Posterior vena cava (tissue), 2 donors: ENCODE data around the gene WDFY4. TPM values are rescaled to one million over a fixed set of nuclear protein-coding genes. Genes with fewer than 3 reads are reported as not detected.
"Not testable (repeated sequence)": the region's sequence is repeated elsewhere in the genome, so short reads cannot be mapped to it uniquely, and the experiment has no call there.

Experiments
- DNase-seq: peaks from one replicate; pipeline ENCODE4 v3.0.0-alpha.2; 2020; ENCODE audit warnings: low spot score
- intact Hi-C, 2 donors: fragments of 100-400 bp; cut with DNase I; formaldehyde crosslinking; loops; one replicate each; pipeline versions ENCODE4 v1.14.1 to v1.14.2; 2022 to 2023
- long read RNA-seq, 2 donors: library from polyadenylated mRNA; unstranded; transcript quantifications; one replicate each; pipeline ENCODE4 v2.0.0, GENCODE V29; 2020 to 2021
- total RNA-seq, 2 donors: library from RNA; stranded (reverse); fragmentation: NEBNext Ultra II Directional; extraction: Animal tissue kit (Norgen Biotek cat#: 25700); gene quantifications; one replicate each; pipeline ENCODE4 v1.2.1, GENCODE V29; 2021
- donor health status: DM: yes; HTN: yes; CAD: no.
- donor health status: DM: yes; HTN: yes; CAD: no.

WDFY4 gene, protein sequence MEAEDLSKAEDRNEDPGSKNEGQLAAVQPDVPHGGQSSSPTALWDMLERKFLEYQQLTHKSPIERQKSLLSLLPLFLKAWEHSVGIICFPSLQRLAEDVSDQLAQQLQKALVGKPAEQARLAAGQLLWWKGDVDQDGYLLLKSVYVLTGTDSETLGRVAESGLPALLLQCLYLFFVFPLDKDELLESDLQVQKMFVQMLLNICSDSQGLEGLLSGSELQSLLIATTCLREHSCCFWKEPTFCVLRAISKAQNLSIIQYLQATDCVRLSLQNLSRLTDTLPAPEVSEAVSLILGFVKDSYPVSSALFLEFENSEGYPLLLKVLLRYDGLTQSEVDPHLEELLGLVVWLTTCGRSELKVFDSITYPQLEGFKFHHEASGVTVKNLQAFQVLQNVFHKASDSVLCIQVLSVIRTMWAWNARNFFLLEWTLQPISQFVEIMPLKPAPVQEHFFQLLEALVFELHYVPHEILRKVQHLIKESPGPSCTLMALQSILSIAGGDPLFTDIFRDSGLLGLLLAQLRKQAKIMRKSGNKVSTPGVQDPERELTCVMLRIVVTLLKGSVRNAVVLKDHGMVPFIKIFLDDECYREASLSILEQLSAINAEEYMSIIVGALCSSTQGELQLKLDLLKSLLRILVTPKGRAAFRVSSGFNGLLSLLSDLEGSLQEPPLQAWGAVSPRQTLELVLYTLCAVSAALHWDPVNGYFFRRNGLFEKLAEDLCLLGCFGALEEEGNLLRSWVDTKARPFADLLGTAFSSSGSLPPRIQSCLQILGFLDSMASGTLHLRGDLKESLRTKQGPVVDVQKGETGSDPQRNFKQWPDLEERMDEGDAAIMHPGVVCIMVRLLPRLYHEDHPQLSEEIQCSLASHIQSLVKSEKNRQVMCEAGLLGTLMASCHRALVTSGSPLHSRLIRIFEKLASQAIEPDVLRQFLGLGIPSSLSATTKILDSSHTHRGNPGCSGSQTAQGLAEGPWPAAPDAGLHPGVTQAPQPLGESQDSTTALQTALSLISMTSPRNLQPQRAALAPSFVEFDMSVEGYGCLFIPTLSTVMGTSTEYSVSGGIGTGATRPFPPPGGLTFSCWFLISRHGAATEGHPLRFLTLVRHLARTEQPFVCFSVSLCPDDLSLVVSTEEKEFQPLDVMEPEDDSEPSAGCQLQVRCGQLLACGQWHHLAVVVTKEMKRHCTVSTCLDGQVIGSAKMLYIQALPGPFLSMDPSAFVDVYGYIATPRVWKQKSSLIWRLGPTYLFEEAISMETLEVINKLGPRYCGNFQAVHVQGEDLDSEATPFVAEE (N-terminal part only)
- 10 to 100 TPM in 1 of 2 donors, 1 to 10 TPM in 1; 6.8 to 13.2 TPM for total RNA-seq
- long read RNA-seq, donor 1, partial matches to known transcripts = 1 of 1 reads
- long read RNA-seq, donor 1, other reads (novel, unspliced or antisense) = 0 of 1 reads
- long read RNA-seq, donor 2, partial matches to known transcripts = 1 of 2 reads
- long read RNA-seq, donor 2, other reads (novel, unspliced or antisense) = 1 of 2 reads

DNA sequence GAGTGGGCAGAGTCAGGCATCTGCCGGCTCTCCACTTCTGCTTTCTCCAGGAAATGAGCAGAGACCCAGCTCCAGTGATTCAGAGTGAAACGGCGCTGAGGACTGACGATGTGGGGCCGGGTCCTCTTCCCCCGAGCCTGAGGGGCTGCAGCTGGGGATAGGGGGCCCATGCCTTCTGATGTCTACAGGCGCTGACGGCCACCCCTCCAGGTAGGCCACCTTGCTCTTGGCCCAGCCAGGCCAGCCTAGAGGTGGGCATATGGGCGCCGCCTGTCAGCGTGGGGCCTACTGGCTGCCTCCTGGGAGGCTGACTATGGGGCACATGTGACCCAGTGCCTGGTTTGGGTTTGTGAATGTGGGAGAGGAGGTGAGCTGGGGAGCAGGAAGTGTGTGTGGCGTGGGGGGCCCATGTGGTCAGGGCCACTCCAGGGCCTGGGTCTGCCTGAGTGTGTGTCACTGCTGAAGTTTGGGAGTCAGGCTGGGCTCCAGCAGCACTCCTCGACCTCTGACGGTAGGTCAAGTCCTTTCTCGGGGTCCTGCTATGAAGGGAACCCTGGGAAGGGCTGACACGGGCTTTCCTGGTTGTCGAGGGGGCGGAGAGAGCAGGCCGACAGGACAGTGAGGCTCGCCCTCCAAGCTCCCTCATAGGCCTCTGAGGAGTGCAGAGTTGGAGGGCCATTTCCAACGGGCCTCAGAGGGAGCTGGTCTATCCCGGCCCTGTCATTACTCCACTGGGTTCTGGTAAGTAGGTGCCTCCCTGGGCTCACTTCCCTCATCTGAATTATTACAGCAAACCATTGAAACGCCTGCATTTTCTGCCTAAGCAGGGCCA lies at the start of gene WDFY4:
Gene WDFY4 (plus strand): TSS at position 82 of the 832 bp plus-strand sequence. CDS start 24,860 bp downstream, outside the sequence.
- intact Hi-C loops = no loop called here
- no peak for DNase-seq

DNA sequence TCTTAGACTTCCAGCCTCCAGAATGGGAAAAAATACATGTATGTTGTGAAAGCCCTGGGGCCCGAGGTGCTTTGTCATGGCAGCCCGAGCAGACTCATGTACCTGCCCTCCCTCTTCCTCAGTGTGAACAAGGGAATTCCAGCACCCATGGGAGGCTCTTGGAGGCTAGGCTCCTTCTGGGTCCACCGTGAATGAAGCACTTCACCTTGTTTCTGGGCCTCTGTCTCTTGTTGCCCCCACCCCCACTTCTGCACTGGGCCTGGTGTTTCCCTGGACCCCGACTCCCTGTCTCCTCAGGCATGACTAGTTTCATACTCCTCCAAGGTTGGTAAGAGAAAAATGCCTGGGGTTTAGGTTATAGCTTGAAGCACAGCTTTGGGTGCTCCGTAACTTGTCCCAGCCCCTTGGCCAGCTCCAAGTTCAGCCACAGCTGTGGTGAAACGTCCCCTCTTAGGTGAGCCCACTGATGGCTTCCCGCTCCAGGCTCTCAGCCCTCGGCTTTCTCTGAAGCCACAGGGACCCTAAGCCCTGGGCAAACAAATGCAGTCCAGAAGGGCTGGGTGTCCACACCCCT lies 49.6 kb upstream of the WDFY4 start:
- no peak for DNase-seq
- intact Hi-C loops = no loop called here

- no peak for DNase-seq
- intact Hi-C loops = no loop called here
Measured at GRCh38 chr10:48636231-48636630, 48.4 kb upstream of the WDFY4 start.

GRCh38 chr10:48636901-48637300 lies 47.8 kb upstream of the WDFY4 start:
- intact Hi-C loops = no loop called here
- no peak for DNase-seq

- intact Hi-C loops = no loop called here
- no peak for DNase-seq
Measured at GRCh38 chr10:48638158-48638557, 46.5 kb upstream of the WDFY4 start.

- DNase-seq = no peak
- intact Hi-C loops = no loop called here
Measured at GRCh38 chr10:48638739-48639527, 45.7 kb upstream of the WDFY4 start.

- DNase-seq = no peak
- intact Hi-C loops = no loop called here
Measured at GRCh38 chr10:48639632-48640031, 45.0 kb upstream of the WDFY4 start.

DNA sequence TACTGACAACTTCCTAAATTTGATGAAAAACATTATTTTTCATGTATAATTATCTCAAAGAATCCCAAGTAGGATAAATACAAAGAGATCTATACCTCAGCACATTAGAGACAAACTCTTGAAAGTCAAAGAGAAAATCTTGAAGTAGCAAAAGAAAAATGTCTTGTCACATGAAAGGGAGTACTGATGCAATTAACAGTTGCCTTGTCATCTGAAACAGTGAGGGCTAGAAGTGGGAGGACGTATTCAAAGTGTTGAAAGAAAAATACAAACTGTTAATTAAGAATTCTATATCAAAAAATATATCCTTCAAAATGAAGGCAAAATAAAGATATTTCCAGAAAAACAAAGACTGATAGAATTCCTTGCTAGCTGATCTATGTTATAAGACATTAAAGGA lies 44.3 kb upstream of the WDFY4 start:
- no peak for DNase-seq
- intact Hi-C loops = no loop called here

DNA sequence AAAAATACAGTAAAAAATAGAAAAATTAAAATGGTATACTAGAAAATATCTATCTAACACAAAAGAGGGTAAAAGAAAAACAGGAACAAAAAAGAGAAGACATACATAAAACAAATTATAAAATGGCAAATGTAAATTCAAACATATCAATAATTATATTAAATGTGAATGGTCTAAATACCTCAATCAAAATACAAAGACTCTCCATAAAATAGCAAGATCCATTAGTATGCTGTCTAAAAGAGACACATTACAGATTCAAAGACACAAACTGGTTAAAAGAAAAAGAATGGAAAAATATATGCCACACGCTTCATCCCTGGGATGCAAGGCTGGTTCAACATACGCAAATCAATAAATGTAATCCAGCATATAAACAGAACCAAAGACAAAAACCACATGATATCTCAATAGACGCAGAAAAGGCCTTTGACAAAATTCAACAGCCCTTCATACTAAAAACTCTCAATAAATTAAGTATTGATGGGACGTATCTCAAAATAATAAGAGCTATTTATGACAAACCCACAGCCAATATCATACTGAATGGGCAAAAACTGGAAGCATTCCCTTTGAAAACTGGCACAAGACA lies 43.5 kb upstream of the WDFY4 start:
- intact Hi-C loops = not testable (repeated sequence)

DNA sequence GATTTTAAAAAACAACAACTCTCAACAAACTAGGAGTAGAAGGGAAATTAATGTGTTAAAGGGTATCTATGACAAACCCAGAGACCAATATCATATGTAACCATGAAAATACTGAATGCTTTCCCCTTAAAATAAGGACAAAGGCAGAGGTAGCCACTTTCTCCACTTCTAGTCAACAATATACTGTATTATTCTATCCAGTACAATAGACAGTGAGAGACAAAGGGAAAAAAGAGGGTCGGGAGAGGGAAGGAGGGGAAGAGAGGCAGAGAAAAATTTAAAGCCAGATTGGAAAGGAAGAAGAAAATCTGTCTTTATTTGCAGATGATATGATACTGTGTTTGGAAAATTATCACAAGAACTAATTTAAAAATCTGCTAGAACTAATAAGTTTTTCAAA lies 39.1 kb upstream of the WDFY4 start:
- no peak for DNase-seq
- intact Hi-C loops = no loop called here

More for the DNA sequence above, 43.5 kb upstream of the WDFY4 start:
- DNase-seq = not testable (repeated sequence)

DNA sequence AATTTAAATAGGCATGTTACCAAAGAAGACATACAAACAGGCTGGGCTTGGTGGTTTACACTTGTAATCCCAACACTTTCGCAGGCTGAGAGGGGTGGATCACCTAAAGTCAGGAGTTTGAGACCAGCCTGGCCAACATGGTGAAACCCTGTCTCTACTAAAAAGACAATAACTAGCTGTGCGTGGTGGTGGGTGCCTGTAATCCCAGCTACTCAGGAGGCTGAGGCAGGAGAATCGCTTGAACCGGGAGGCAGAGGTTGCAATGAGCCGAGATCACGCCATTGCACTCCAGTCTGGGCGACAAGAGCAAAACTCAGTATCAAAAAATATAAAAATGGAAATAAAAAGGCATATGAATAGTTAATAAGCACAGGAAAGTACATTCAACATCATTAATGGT lies 37.6 kb upstream of the WDFY4 start:
- intact Hi-C loops, DNase-seq: not testable (repeated sequence)

- no peak for DNase-seq
Measured at GRCh38 chr10:48648172-48648942, 36.3 kb upstream of the WDFY4 start.

GRCh38 chr10:48649349-48649944 lies 35.2 kb upstream of the WDFY4 start:
- intact Hi-C loops = no loop called here
- DNase-seq = no peak

More at GRCh38 chr10:48648172-48648942, 36.3 kb upstream of the WDFY4 start:
- intact Hi-C loops = no loop called here

DNA sequence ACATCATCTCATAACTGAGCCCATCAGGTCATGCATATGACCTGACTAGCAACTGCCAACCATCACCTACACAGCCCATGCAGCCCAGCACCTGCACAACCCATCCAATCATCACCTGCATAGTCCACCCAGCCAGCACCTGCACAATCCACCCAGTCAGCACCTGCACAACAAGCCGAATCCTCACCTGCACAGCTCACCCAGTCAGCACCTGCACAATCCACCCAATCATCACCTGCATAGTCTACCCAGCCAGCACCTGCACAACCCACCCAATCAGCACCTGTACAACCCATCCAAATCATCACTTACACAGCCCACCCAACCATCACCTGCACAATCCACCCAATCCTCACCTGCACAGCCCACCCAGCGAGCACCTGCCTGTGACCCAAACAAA lies 33.4 kb upstream of the WDFY4 start:
- no peak for DNase-seq
- intact Hi-C loops = loop anchor here in 1 of 2 donors (10.0 kb wide), 1 partner anchor 286 kb away; no protein-coding TSS in a partner anchor

- intact Hi-C loops = loop anchor here in 1 of 2 donors (10.0 kb wide), 1 partner anchor 287 kb away; no protein-coding TSS in a partner anchor
- no peak for DNase-seq
Measured at GRCh38 chr10:48651839-48652238, 32.8 kb upstream of the WDFY4 start.
